Measurements from ENCODE around the gene STX19.

GRCh38 chr3:94043285-94043684, 14.9 kb upstream of the STX19 start:
- TF ChIP-seq CTCF (IDR thresholded peaks at IDR 0.05) (no peak), POLR2A (IDR thresholded peaks at IDR 0.05) (no peak)

Data from suprapubic skin (tissue), 3 donors.